HG03064 (cell line): Measurements from ENCODE around the gene HSPB2.
"Not testable (repeated sequence)": the region's sequence is repeated elsewhere in the genome, so short reads cannot be mapped to it uniquely, and the experiment has no call there.

Experiments used
- ATAC-seq: cut with Tn5 transposase; IDR thresholded peaks from one replicate; pipeline ENCODE4 v1.9.1; 2021; ENCODE audit warnings: low read depth; ENCODE audit not compliant: unreplicated experiment

HSPB2 gene

DNA sequence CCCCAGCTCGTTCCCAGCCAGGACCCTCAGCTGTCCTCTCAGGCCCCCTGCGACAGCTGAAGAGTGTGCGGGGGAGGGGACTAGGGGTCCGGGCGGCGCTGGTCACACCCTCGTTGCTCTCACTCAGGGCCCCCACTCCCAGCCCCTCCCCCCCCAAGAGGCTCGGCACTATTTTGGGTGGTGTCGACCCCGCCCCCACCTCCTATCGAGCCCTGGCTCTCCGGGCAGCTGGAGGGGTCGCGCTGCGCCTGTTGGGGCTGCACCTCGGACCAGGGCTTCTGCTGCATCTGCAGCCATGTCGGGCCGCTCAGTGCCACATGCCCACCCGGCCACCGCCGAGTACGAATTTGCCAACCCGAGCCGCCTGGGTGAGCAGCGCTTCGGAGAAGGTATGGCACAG is at the start of gene HSPB2:
Gene HSPB2 (plus strand): TSS at position 200 of the 400 bp plus-strand sequence. CDS start 96 bp downstream, at position 296.
- no peak for ATAC-seq

GRCh38 chr11:111870113-111870512 is 42.4 kb upstream of the HSPB2 start:
- ATAC-seq, result no peak

- no peak for ATAC-seq
These were observed 42.0 kb upstream of the HSPB2 start for GRCh38 chr11:111870522-111870885.

GRCh38 chr11:111870886-111871692 is 41.4 kb upstream of the HSPB2 start, which contains the start of gene ALG9:
ALG9 (minus strand) TSS chr11:111871581; CDS start chr11:111871482, 99 bp downstream.
- ATAC-seq, result peak; percentile 86

DNA sequence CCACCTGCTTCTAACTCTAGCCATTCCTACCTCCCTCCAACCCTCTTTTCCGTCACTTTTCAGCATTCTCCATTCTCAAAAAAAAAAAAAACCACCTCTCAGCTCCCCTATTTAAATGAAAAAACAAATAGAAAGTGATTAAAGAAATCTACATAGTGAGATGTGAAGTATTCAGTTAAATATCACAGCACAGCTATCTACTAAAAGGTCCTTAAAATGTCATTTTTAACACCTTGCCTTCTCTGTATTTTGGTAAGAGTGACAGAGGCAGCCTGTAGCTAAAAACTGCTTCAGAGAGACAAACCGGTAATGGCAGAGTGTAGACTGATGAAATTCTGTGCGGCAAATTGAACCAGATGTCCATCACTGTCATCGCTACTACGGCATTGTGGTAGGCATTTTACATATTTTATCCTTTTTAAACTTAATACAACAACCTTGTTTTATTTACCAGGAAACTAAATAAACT is 40.8 kb upstream of the HSPB2 start:
- ATAC-seq, result no peak

DNA sequence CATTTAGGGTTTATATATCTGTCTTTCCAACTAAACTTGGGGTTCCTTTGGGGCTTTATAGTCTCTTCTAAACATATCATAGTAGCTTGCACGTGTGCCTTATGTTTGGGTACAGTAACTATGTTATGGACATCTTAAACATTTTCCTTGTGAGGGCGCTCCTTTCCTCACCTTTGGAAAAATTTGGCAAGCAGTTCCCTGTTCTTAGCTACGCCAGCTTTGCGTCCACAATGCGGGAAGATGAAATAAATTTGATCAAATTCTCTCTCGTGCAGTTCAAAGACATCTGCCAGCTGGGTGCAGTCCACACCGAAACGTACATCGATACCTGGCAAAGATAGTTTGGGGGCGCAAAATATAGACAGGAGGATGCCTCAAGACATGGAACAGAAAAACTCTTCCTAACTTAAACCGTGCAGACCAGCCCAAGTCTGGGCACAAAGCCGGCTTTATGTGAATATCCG is 34.1 kb upstream of the HSPB2 start:
- peak; percentile 6 for ATAC-seq

GRCh38 chr11:111878849-111879636 is 33.5 kb upstream of the HSPB2 start, which contains the start of the genes CFAP68 and FDXACB1:
CFAP68 (plus strand) TSS chr11:111879541; CDS start chr11:111879561, 20 bp downstream.
FDXACB1 (minus strand) TSS chr11:111879165; CDS start chr11:111879132, 33 bp downstream.
- ATAC-seq, result peak; percentile 95

DNA sequence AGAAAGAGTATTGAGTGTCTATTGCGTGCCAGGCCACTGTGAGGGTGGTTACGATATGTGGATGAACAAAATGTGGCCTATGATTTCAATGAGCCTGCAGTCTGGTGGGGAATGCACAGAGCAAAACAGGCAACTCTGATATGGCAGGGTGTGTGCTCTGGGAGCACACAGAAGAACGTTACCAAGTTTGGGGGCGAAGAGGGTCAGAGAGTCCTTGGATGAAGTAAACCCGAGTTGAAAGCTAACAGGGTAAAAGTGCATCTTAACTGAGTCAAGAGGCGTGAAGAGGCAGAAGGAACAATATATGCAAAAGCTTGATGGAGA is 32.9 kb upstream of the HSPB2 start:
- no peak for ATAC-seq

DNA sequence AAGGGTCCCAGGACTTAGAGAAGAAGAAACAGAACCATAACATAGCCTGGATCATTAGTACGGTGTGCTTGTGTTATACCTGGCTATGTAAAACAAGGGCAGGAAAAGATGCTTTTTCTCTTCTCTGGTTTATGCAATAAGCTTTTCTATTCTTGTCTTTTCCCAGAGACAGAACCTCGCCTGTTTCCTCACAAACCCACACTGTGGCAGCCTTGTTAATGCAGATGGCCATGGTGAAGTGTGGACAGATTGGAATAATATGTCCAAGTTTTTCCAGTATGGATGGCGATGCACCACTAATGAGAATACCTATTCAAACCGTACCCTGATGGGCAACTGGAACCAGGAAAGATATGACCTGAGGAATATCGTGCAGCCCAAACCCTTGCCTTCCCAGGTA is 30.3 kb upstream of the HSPB2 start:
- no peak for ATAC-seq

DNA sequence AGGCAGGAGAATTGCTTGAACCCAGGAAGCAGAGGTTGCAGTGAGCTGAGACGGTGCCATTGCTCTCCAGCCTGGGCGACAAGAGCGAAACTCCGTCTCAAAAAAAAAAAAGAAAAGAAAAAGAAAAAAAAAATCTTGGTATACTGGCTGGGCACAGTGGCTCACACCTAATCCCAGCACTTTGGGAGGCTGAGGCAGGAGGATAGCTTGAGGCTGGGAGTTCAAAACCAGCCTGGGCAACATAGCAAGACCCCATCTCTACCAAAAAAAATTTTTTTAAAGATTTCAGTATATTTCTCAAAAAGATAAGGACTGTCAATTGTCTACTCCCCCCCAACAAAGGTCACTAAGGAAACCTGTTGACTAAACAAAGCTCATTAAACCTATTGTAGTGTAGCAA is 27.5 kb upstream of the HSPB2 start:
- ATAC-seq, result not testable (repeated sequence)

- ATAC-seq, result no peak
These were observed 26.5 kb upstream of the HSPB2 start for GRCh38 chr11:111886032-111886431.

- ATAC-seq, result no peak
These were observed 25.7 kb upstream of the HSPB2 start for GRCh38 chr11:111886844-111887243.

DNA sequence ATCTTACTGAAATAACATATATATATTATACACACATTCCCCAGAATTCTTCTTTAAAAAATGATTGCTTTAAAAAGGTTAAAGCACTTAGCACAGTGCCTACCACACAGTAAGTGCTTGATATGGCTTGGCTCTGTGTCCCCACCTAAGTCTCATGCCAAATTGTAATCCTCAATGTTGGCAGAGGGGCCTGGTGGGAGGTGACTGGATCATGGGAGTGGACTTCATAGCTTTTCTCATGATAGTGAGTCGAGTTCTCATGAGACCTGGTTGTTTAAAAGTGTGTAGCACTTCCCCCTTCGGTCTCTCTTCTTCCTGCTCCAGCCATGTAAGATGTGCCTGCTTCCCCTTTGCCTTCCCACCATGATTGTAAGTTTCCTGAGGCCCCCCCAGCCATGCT is 7.1 kb upstream of the HSPB2 start:
- no peak for ATAC-seq

DNA sequence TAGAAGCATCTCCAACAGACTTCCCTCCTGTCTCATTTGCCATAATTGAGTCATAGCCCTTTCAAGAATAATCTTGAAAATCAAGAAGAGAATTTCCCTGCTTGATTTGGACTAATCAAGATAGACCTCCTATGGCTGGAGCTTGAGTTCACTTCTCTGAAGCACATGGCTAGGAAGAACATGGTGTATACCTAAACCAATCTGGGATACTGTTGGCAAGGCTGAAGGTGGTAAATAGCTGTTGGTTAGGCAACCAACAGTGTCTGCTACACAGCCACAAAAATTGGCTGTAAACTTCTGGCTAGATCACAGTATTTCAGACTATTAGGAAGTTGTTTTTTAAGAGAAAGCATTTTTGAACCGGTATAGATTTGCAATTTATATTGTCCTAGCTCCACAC is 5.9 kb upstream of the HSPB2 start:
- no peak for ATAC-seq

DNA sequence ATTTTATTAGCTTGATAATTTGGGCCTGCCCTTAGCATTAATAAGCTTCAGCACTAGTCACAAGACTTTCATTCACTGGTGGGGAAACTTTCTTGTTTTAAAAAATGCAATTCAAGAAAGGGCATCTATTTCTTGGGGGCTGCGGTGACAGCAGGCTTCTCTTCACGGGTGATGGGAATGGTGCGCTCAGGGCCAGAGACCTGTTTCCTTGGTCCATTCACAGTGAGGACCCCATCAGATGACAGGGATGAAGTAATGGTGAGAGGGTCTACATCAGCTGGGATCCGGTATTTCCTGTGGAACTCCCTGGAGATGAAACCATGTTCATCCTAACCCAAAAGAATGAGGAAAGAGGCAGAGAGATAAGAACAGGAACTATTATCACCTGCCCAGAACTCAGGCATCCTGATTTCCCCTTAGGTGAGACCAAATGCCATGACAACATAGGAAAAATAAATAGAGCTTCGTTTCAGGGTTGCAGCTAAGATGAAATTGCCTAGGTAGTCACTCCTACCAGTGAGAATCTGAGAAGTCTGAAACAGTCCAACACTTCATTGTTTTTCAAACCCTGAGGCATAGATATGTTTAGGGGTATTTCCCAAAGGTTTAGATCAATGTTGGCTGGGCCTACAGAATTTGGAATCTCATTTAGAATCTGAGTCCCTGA is 3.8 kb upstream of the HSPB2 start:
- ATAC-seq, result no peak

- ATAC-seq, result no peak
These were observed 3.2 kb upstream of the HSPB2 start for GRCh38 chr11:111909378-111909777.

DNA sequence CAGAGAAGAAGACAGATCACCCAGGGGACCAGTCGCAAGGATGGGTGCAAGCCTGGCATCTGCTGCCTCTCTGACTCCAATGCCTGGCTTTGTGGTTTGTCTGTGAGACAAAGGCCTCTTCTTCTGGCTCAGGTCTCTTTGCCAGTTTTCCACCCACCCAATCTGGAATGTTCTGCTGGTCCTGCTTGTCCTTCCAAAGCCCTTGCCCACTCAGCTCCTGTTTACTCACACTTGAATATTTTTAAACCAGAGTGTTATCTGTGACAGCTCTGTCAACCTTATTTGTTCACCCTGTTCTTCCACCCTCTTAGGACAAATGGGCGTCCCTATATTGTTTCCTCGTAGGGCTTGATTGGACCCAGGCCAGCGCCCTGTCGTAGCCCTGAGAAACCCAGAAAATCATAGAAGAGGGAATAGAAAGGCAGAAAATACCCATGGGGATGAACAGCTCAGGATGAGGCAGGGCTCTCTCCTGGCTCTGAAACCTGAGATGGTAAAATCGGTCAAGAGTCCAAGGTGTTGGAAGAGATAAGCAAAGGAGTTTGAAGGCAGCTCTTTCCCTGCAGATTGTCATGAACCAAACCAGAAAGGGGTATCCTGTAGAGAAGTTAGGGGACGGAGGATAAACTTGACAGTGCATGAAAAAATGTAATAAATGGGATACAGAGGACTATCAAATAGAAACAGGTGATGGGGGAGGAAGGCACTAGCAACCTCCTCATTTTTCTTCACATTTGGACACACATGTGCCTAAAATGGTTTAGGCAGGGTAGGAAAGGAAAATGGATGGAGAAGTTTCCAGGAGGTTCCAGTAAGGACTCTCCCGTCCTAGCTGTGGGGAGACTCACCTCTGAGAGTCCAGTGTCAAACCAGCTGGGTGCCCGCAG is 1.6 kb upstream of the HSPB2 start:
- ATAC-seq, result no peak

DNA sequence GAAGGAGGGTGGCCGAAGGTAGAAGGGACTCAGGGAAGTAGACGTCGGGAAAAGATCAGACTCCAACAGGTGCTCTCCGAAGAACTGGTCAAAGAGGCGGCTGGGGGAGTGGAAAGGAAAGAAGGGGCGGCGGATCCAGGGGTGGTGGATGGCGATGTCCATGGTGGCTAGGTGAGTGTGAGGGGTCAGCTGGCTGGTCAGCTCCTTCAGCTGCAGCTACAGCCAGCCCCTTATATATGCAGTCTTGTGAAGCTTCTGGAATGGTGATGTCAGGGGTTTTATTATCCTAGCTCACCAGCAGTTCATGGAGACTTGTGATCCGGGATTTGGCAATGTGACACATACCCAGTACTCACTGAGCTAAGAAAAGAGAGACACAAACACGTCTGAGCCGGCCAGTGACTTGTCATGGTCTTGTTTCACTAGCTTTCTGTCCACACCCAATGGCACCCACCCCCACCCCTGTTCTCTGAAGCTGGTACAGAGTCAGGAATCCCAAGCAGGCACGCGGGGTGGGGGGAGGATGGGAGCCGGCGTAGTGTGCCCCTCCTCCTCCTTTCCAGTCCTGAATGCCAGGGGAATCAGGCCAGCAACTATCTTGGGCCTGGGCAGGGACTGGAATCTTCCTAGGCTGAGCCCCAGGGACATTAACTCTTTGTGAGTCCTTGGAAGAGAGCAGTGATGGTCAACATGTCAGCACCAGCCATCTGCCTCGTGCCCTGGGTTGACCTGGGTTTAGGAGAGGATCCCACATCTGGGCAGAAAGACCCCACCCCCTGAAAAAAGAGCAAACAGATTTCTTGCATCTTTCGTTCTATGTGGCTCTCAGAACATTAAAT is 752 bp upstream of the HSPB2 start, which contains the start of gene CRYAB:
Gene CRYAB (minus strand): TSS at position 208 of the 839 bp plus-strand sequence. CDS start 46 bp downstream, at position 162.
- no peak for ATAC-seq
